GM13976 (cell line): ENCODE measurements around the gene UBL3.
A peak's percentile ranks its signal among the peaks of the same experiment; 100 is the strongest.

Source experiments
- DNase-seq: peaks from one replicate; pipeline ENCODE4 v3.0.0; 2012; ENCODE audit warnings: low spot score
- CTCF ChIP-seq: IDR thresholded peaks from 2 replicates; pipeline ENCODE4 v1.5.1; 2012; ENCODE audit warnings: borderline replicate concordance, mild to moderate bottlenecking; ENCODE audit not compliant: insufficient read depth; ENCODE audit errors: extremely low read depth, missing control alignments, control extremely low read depth
- in situ Hi-C: fragments of 300-500 bp; cut with MboI; formaldehyde crosslinking; loops from one replicate; pipeline ENCODE4 v1.12.0; 2022; ENCODE audit warnings: low sequenced_read_pairs, mixed read lengths, inconsistent platforms; ENCODE audit not compliant: unreplicated experiment

Gene UBL3

GRCh38 chr13:29853131-29853530 is 2.7 kb upstream of the UBL3 start:
- no peak for DNase-seq
- in situ Hi-C loops: no loop called here
- TF ChIP-seq CTCF: no peak

- no peak for DNase-seq
- in situ Hi-C loops: no loop called here
- no peak for TF ChIP-seq CTCF
These were observed 2.1 kb upstream of the UBL3 start for GRCh38 chr13:29852472-29853054.

GRCh38 chr13:29849731-29850212 is 645 bp downstream of the UBL3 start:
- DNase-seq: peak; percentile 50
- TF ChIP-seq CTCF: no peak
- in situ Hi-C loops: no loop called here

- DNase-seq: peak; percentile 21
- in situ Hi-C loops: no loop called here
- no peak for TF ChIP-seq CTCF
These were observed 1.3 kb downstream of the UBL3 start for GRCh38 chr13:29849071-29849631.

GRCh38 chr13:29847501-29847983 is 2.9 kb downstream of the UBL3 start:
- DNase-seq: no peak
- in situ Hi-C loops: no loop called here
- no peak for TF ChIP-seq CTCF

- DNase-seq: no peak
- in situ Hi-C loops: no loop called here
- TF ChIP-seq CTCF: no peak
These were observed 3.8 kb downstream of the UBL3 start for GRCh38 chr13:29846475-29847256.
